Gastrocnemius medialis (tissue), 4 donors: ENCODE results near the gene ODC1. TPM values are rescaled to one million over a fixed set of nuclear protein-coding genes. Genes with fewer than 3 reads are reported as not detected.
A peak's percentile ranks its signal among the peaks of the same experiment; 100 is the strongest.

Experiments used
- ATAC-seq, 2 donors: fragments of 150-250 bp; one replicate each; pipeline ENCODE4 v1.9.1; 2016
- DNase-seq, 2 donors: peaks; one replicate each; pipeline ENCODE4 v3.0.0-alpha.2; 2019
- H3K27ac ChIP-seq, 4 donors: fragments of 200-600 bp; sonication (generic); 1 replicate in 1 of 4; 2 replicates in 3 of 4; pipeline ENCODE4 v1.5.1; 2016 to 2018; ENCODE audit warnings: mild to moderate bottlenecking in 2 of 4, moderate library complexity in 1 of 4
- H3K27me3 ChIP-seq, 3 donors: fragments of 200-600 bp; sonication (generic) in 2 of 3; 1 replicate in 1 of 3; 2 replicates in 2 of 3; pipeline versions ENCODE4 v1.5.1 to v1.6.0; 2016 to 2019; ENCODE audit warnings: mild to moderate bottlenecking in 1 of 3, moderate library complexity in 1 of 3
- H3K36me3 ChIP-seq, 2 donors: fragments of 200-600 bp; sonication (generic) in 1 of 2; one replicate each; pipeline ENCODE4 v1.5.1; 2017 to 2018
- H3K4me1 ChIP-seq, 2 donors: fragments of 200-600 bp; sonication (generic) in 1 of 2; one replicate each; pipeline ENCODE4 v1.5.1; 2016 to 2017; ENCODE audit warnings: mild to moderate bottlenecking in 2 of 2
- H3K4me3 ChIP-seq, 4 donors: fragments of 200-600 bp; sonication (generic) in 3 of 4; 1 replicate in 1 of 4; 2 replicates in 3 of 4; pipeline ENCODE4 v1.5.1; 2016 to 2019; ENCODE audit warnings: mild to moderate bottlenecking in 2 of 4
- H3K9me3 ChIP-seq, 3 donors: fragments of 200-600 bp; sonication (generic) in 2 of 3; 1 replicate in 1 of 3; 2 replicates in 2 of 3; pipeline ENCODE4 v1.5.1; 2016 to 2019
- CTCF ChIP-seq, 5 experiments: fragments of 450-650 bp in 3 of 5; fragments of 200-600 bp in 2 of 5; sonication (generic) in 2 of 5; IDR thresholded peaks in 4 of 5; conservative IDR thresholded peaks in 1 of 5; 1 replicate in 4 of 5; 2 replicates in 1 of 5; pipeline ENCODE4 v1.5.1; 2016 to 2019; ENCODE audit warnings: antibody characterized with exemption in 5 of 5, mild to moderate bottlenecking in 3 of 5, moderate library complexity in 3 of 5
- POLR2A ChIP-seq, 2 donors: fragments of 450-650 bp; IDR thresholded peaks; one replicate each; pipeline ENCODE4 v1.6.1; 2017; ENCODE audit warnings: antibody characterized with exemption in 2 of 2, mild to moderate bottlenecking in 2 of 2, moderate library complexity in 2 of 2
- in situ Hi-C, 4 donors: fragments of 200-750 bp; cut with MboI; loops; one replicate each; pipeline versions ENCODE4 v1.15.0 to v1.8.0; 2017; ENCODE audit warnings: low sequenced_read_pairs in 4 of 4
- intact Hi-C: fragments of 100-400 bp; cut with DNase I; formaldehyde crosslinking; loops from one replicate; pipeline ENCODE4 v1.15.1; 2023; ENCODE audit warnings: low total_unique reads
- total RNA-seq, 4 donors: library from RNA; depleted of rRNA; stranded (reverse); fragments of >200 nt; gene quantifications; one replicate each; pipeline versions ENCODE4 v1.1.0 to v1.2.3, GENCODE V29; 2016

The ODC1 gene
- total RNA-seq, 4 donors from 2014 or later = 134 to 339 (median 255) TPM

- H3K36me3 ChIP-seq = no peaks in the 10 kb centered on the region
- no peak for ATAC-seq
- intact Hi-C loops (loop anchor here (2.0 to 5.0 kb wide), 2 partner anchors 361 to 617 kb away; no protein-coding TSS in a partner anchor), in situ Hi-C loops (loop anchor here in 2 of 4 donors (5.0 to 10.0 kb wide), 2 partner anchors 309 to 362 kb away; partner anchors contain the start of gene RRM2 (in 1 of the 2))
- H3K4me1 ChIP-seq = peaks cover 4 to 8% of the 10 kb centered on the region in 2 donors
- no peak overlapping the region for H3K27ac ChIP-seq
- TF ChIP-seq POLR2A (IDR thresholded peaks at IDR 0.05) = no peak
- TF ChIP-seq CTCF (IDR thresholded peaks at IDR 0.05 in 4 of 5, conservative IDR thresholded peaks at IDR 0.05 in 1 of 5) = no peak
- H3K4me3 ChIP-seq = no peak overlapping the region
- H3K27me3 ChIP-seq = peaks cover 0 to 13% (median 0%) of the 10 kb centered on the region in 3 donors
- DNase-seq = no peak
- no peaks in the 10 kb centered on the region for H3K9me3 ChIP-seq
These were observed 13.9 kb downstream of the ODC1 start for GRCh38 chr2:10433947-10434885.

GRCh38 chr2:10433264-10433946, 14.7 kb downstream of the ODC1 start:
- Histone ChIP-seq H3K27ac (no peak overlapping the region), H3K9me3 (no peaks in the 10 kb centered on the region), H3K4me1 (peaks cover 0 to 3% of the 10 kb centered on the region in 2 donors), H3K27me3 (peaks cover 0 to 13% (median 0%) of the 10 kb centered on the region in 3 donors), H3K36me3 (no peaks in the 10 kb centered on the region), H3K4me3 (no peak overlapping the region)
- no peak for DNase-seq
- intact Hi-C loops (loop anchor here (5.0 kb wide), 1 partner anchor 616 kb away; no protein-coding TSS in a partner anchor), in situ Hi-C loops (loop anchor here in 2 of 4 donors (5.0 to 10.0 kb wide), 2 partner anchors 309 to 361 kb away; partner anchors contain the start of gene RRM2 (in 1 of the 2))
- no peak for TF ChIP-seq POLR2A (IDR thresholded peaks at IDR 0.05)
- TF ChIP-seq CTCF (IDR thresholded peaks at IDR 0.05 in 4 of 5, conservative IDR thresholded peaks at IDR 0.05 in 1 of 5) = no peak
- ATAC-seq = no peak

GRCh38 chr2:10432311-10433181, 15.6 kb downstream of the ODC1 start:
- H3K9me3 ChIP-seq = no peaks in the 10 kb centered on the region
- DNase-seq (no peak), ATAC-seq (no peak)
- no peak overlapping the region for H3K27ac ChIP-seq
- TF ChIP-seq CTCF (IDR thresholded peaks at IDR 0.05 in 4 of 5, conservative IDR thresholded peaks at IDR 0.05 in 1 of 5) = no peak
- no peak for TF ChIP-seq POLR2A (IDR thresholded peaks at IDR 0.05)
- intact Hi-C loops = loop anchor here (5.0 kb wide), 1 partner anchor 615 kb away; no protein-coding TSS in a partner anchor
- in situ Hi-C loops = loop anchor here in 2 of 4 donors (5.0 to 10.0 kb wide), 2 partner anchors 308 to 360 kb away; partner anchors contain the start of gene RRM2 (in 1 of the 2)
- peak overlapping the region in 2 of 4 donors; percentile 28 to 32 for H3K4me3 ChIP-seq
- H3K27me3 ChIP-seq = peaks cover 0 to 13% (median 0%) of the 10 kb centered on the region in 3 donors
- peaks cover 0 to 3% of the 10 kb centered on the region in 2 donors for H3K4me1 ChIP-seq
- H3K36me3 ChIP-seq = no peaks in the 10 kb centered on the region

GRCh38 chr2:10431797-10432196, 16.3 kb downstream of the ODC1 start:
- no peak for ATAC-seq
- Histone ChIP-seq H3K4me1 (peaks cover 0 to 3% of the 10 kb centered on the region in 2 donors), H3K27ac (no peak overlapping the region), H3K27me3 (peaks cover 0 to 13% (median 0%) of the 10 kb centered on the region in 3 donors), H3K4me3 (no peak overlapping the region), H3K9me3 (no peaks in the 10 kb centered on the region), H3K36me3 (no peaks in the 10 kb centered on the region)
- TF ChIP-seq CTCF (IDR thresholded peaks at IDR 0.05 in 4 of 5, conservative IDR thresholded peaks at IDR 0.05 in 1 of 5) (no peak), POLR2A (IDR thresholded peaks at IDR 0.05) (no peak)
- in situ Hi-C loops = loop anchor here in 2 of 4 donors (5.0 to 10.0 kb wide), 2 partner anchors 307 to 359 kb away; partner anchors contain the start of gene RRM2 (in 1 of the 2)
- no peak for DNase-seq
- intact Hi-C loops = loop anchor here (5.0 kb wide), 1 partner anchor 614 kb away; no protein-coding TSS in a partner anchor
